Right lobe of liver (tissue), 4 donors: ENCODE data around the gene B3GALT6.

Experiments used
- CTCF ChIP-seq, 4 donors: fragments of 200-600 bp in 3 of 4; fragments of 450-650 bp in 1 of 4; IDR thresholded peaks; one replicate each; pipeline versions ENCODE4 v1.5.1 to v1.8.0; 2016 to 2022; ENCODE audit warnings: antibody characterized with exemption in 4 of 4, mild to moderate bottlenecking in 2 of 4
- POLR2A ChIP-seq: fragments of 450-650 bp; IDR thresholded peaks from one replicate; pipeline ENCODE4 v1.6.1; 2017; ENCODE audit warnings: antibody characterized with exemption, mild to moderate bottlenecking
- donor health status: DM: no; HTN: no; CAD: no.
- donor health status: DM: no; HTN: no; CAD: no.
- donor health status: DM: no; HTN: yes; CAD: no.

GRCh38 chr1:1218524-1219200, 13.4 kb upstream of the B3GALT6 start:
- TF ChIP-seq CTCF (IDR thresholded peaks at IDR 0.05) (no peak), POLR2A (no peak)
